Measurements from ENCODE around the gene MYZAP.

Gene MYZAP

DNA sequence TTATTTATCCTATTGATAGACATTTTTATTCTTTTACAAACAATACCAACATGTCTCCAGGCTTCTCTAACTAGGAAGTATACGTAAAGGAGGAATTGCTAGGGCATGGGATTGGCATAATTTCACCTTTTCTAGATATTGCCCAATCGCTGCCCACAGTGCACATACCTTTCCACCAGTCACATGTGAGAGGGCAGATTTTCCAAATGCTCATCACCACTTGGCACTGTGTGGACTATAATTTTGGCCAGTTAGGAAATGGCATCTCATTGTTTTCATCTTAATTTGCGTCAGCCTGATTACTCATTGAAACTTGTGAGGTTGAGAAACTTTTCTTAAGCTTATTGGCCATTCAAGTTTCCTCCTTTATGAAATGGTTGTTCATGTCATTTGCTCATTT lies 57.4 kb downstream of the MYZAP start:
- H3K27me3 ChIP-seq (ENCODE audit: control insufficient read depth in 1 of 2, insufficient read depth in 2 of 2, low read length in 2 of 2) = no peaks in the 10 kb centered on the region
- H3K4me1 ChIP-seq (ENCODE audit: insufficient read depth, low read length) = no peaks in the 10 kb centered on the region
- H3K9ac ChIP-seq (ENCODE audit: low read length) = no peak overlapping the region
- no peaks in the 10 kb centered on the region for H3K36me3 ChIP-seq (ENCODE audit: insufficient read depth, low read length)
- H3K4me3 ChIP-seq (ENCODE audit: low read depth in 1 of 2, low read length in 2 of 2) = no peak overlapping the region
- H3K27ac ChIP-seq (ENCODE audit: low read depth, low read length) = no peak overlapping the region
- H3K9me3 ChIP-seq (ENCODE audit: low read length) = no peaks in the 10 kb centered on the region

DNA sequence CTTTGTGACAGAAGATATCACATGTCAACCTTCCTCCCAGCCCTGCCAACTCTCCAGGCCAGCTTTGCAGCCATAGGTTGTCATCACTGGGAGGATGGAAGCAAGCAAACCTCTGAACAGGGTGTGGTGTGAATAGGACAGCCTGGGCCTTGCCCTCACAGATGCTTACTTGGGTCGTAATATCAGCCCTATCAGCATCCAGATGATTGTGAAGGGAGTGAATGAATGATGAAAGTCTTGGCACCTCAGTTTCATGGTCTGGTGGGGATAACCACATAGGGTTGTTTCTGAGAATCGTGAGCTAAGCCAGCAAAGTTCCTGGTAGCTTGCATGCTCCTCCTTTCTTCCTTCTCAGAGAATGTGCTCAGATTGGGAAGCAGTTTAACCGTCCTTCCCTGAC lies 59.7 kb downstream of the MYZAP start:
- Histone ChIP-seq H3K27ac (ENCODE audit: low read depth, low read length) (no peak overlapping the region), H3K9me3 (ENCODE audit: low read length) (no peaks in the 10 kb centered on the region), H3K4me1 (ENCODE audit: insufficient read depth, low read length) (no peaks in the 10 kb centered on the region), H3K4me3 (ENCODE audit: low read depth in 1 of 2, low read length in 2 of 2) (no peak overlapping the region), H3K36me3 (ENCODE audit: insufficient read depth, low read length) (no peaks in the 10 kb centered on the region), H3K9ac (ENCODE audit: low read length) (no peak overlapping the region), H3K27me3 (ENCODE audit: control insufficient read depth in 1 of 2, insufficient read depth in 2 of 2, low read length in 2 of 2) (no peaks in the 10 kb centered on the region)

DNA sequence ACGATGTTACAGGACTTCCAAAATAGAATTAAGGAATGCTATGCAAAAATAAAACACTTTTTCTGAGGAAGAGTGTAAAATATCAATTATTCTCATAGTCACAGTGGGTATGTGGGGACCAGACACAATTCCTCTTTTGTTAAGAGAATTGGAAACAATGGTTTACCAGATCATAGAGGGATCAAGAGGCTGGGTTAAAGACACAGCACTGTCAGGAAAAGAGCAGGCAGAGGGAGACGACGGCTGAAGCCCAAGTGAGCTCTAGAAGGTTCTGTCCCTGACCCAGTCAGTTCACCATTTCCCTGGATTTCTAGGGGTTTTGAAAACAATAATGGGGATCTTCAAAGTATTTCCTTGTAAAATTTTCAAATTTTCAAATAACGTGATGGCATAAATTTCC lies 60.8 kb downstream of the MYZAP start:
- Histone ChIP-seq H3K27me3 (ENCODE audit: control insufficient read depth in 1 of 2, insufficient read depth in 2 of 2, low read length in 2 of 2) (no peaks in the 10 kb centered on the region), H3K9ac (ENCODE audit: low read length) (no peak overlapping the region), H3K4me3 (ENCODE audit: low read depth in 1 of 2, low read length in 2 of 2) (no peak overlapping the region), H3K36me3 (ENCODE audit: insufficient read depth, low read length) (no peaks in the 10 kb centered on the region), H3K9me3 (ENCODE audit: low read length) (no peaks in the 10 kb centered on the region), H3K27ac (ENCODE audit: low read depth, low read length) (no peak overlapping the region), H3K4me1 (ENCODE audit: insufficient read depth, low read length) (no peaks in the 10 kb centered on the region)

DNA sequence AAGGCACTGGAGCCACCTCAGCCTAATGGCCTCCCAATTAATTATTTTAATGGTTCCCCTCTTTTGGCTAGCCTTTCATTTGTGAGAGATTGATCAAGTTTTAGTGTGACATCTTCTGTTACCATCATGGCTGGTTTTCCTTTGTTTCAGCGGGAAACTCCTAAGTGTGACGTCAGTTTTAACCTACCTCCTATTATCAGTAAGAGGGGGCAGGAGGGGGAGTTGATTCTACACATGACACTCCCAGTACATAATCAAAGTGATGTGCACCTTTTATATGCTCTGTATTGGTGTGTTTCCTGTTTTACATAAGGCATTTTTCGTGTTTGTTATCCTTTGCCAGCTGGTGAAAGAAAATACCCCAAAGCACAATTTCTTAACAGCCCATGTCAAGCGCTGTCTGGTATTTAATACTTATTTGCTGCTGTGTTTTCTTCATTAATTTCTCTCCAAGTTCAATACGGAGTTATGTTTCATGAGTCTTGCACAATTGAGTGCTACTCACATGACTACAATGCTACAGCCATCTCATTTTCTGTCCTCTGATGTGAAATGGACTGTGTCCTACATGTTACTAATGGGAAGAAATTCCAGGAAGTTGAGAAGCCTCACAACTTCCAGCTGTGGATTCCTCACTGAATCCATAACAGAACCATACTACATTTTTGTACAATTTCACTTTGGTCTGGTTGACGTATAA lies 62.6 kb downstream of the MYZAP start:
- Histone ChIP-seq H3K27ac (ENCODE audit: low read depth, low read length) (no peak overlapping the region), H3K27me3 (ENCODE audit: control insufficient read depth in 1 of 2, insufficient read depth in 2 of 2, low read length in 2 of 2) (no peaks in the 10 kb centered on the region), H3K9me3 (ENCODE audit: low read length) (no peaks in the 10 kb centered on the region), H3K4me3 (ENCODE audit: low read depth in 1 of 2, low read length in 2 of 2) (no peak overlapping the region), H3K36me3 (ENCODE audit: insufficient read depth, low read length) (no peaks in the 10 kb centered on the region), H3K9ac (ENCODE audit: low read length) (no peak overlapping the region), H3K4me1 (ENCODE audit: insufficient read depth, low read length) (no peaks in the 10 kb centered on the region)

DNA sequence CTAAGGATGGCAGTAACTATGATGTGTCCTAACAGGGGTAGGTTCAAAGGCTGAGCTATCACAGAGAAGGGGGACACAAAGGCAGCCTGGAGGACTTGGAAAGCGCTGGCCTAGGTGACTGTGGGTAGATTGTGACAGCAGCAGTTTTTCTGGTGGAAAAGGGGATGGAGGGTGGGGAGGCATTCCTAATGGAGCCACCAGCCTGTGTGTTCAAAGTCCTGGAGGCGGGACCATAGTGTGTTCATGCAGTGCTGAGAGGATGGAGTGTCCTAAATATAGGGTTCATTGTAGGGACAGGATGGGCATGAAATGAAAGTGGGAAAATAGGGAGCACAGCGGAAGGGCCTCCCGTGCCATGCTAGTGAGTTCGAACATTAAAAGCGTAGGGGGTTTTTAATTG lies 63.3 kb downstream of the MYZAP start:
- no peak overlapping the region for H3K27ac ChIP-seq (ENCODE audit: low read depth, low read length)
- no peak overlapping the region for H3K9ac ChIP-seq (ENCODE audit: low read length)
- H3K4me3 ChIP-seq (ENCODE audit: low read depth in 1 of 2, low read length in 2 of 2) = no peak overlapping the region
- no peaks in the 10 kb centered on the region for H3K36me3 ChIP-seq (ENCODE audit: insufficient read depth, low read length)
- H3K9me3 ChIP-seq (ENCODE audit: low read length) = no peaks in the 10 kb centered on the region
- H3K4me1 ChIP-seq (ENCODE audit: insufficient read depth, low read length) = no peaks in the 10 kb centered on the region
- no peaks in the 10 kb centered on the region for H3K27me3 ChIP-seq (ENCODE audit: control insufficient read depth in 1 of 2, insufficient read depth in 2 of 2, low read length in 2 of 2)

DNA sequence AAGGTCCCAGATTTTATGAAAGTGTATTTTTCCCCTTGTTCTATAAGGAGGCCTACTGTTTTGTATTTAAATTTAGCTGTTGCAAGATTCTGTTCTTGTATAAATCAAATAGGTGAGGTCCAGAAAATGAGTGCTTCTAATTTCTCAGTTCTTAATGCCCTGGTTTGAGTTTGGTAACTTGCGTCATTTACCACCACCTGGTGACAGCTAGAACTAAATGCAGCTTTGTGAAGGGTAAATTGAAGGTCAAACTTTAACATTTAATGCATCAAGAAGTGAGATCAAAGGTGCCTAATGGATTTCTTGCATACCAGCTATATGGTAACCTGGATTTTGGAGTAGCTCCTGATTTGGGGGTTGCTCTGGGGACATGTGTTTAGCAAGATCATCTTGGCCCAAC lies 64.1 kb downstream of the MYZAP start:
- Histone ChIP-seq H3K27me3 (ENCODE audit: control insufficient read depth in 1 of 2, insufficient read depth in 2 of 2, low read length in 2 of 2) (no peaks in the 10 kb centered on the region), H3K36me3 (ENCODE audit: insufficient read depth, low read length) (no peaks in the 10 kb centered on the region), H3K27ac (ENCODE audit: low read depth, low read length) (no peak overlapping the region), H3K4me1 (ENCODE audit: insufficient read depth, low read length) (no peaks in the 10 kb centered on the region), H3K9ac (ENCODE audit: low read length) (no peak overlapping the region), H3K9me3 (ENCODE audit: low read length) (no peaks in the 10 kb centered on the region), H3K4me3 (ENCODE audit: low read depth in 1 of 2, low read length in 2 of 2) (no peak overlapping the region)

DNA sequence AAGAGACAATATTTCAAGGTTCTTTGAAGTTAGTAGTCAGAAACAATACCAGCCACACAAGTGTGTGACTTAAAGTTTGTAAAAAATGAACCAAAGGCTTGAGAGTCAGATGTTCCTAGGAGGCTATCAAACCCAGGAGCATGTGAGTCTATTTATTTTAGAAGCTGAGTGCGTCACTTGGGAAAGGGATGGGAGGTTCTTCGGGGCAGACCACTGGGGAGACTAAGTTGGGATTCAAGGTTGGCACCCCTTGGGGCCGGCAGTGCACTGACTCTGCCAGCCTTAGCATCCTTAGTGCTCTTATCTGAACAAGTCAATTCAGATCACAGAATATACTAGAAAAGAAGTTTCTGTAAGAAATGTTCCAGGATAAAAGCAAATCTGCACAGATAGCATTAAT lies 64.7 kb downstream of the MYZAP start:
- no peaks in the 10 kb centered on the region for H3K36me3 ChIP-seq (ENCODE audit: insufficient read depth, low read length)
- no peaks in the 10 kb centered on the region for H3K9me3 ChIP-seq (ENCODE audit: low read length)
- no peak overlapping the region for H3K9ac ChIP-seq (ENCODE audit: low read length)
- H3K27ac ChIP-seq (ENCODE audit: low read depth, low read length) = no peak overlapping the region
- H3K4me3 ChIP-seq (ENCODE audit: low read depth in 1 of 2, low read length in 2 of 2) = no peak overlapping the region
- H3K27me3 ChIP-seq (ENCODE audit: control insufficient read depth in 1 of 2, insufficient read depth in 2 of 2, low read length in 2 of 2) = no peaks in the 10 kb centered on the region
- H3K4me1 ChIP-seq (ENCODE audit: insufficient read depth, low read length) = no peaks in the 10 kb centered on the region

DNA sequence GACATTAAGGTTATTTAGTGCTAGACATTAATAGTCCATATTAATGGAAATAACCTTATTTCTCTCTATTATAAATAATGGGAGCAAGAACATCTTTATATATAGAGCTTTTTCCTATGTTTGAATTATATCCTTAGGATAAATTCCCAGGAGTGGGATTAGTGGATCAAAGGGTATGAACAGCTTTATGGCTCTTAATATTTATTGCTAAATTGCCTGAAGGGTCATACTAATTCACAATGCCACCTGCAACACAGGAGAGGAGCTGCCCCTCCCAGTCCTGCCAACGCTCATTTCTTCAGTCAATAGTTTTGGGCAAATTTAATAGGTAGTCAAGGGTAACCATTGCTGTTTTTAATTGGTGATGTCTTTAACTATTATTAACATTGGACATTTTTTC lies 65.9 kb downstream of the MYZAP start:
- H3K9me3 ChIP-seq (ENCODE audit: low read length) = no peaks in the 10 kb centered on the region
- no peak overlapping the region for H3K9ac ChIP-seq (ENCODE audit: low read length)
- H3K27me3 ChIP-seq (ENCODE audit: control insufficient read depth in 1 of 2, insufficient read depth in 2 of 2, low read length in 2 of 2) = no peaks in the 10 kb centered on the region
- H3K27ac ChIP-seq (ENCODE audit: low read depth, low read length) = no peak overlapping the region
- H3K4me3 ChIP-seq (ENCODE audit: low read depth in 1 of 2, low read length in 2 of 2) = no peak overlapping the region
- no peaks in the 10 kb centered on the region for H3K4me1 ChIP-seq (ENCODE audit: insufficient read depth, low read length)
- no peaks in the 10 kb centered on the region for H3K36me3 ChIP-seq (ENCODE audit: insufficient read depth, low read length)

DNA sequence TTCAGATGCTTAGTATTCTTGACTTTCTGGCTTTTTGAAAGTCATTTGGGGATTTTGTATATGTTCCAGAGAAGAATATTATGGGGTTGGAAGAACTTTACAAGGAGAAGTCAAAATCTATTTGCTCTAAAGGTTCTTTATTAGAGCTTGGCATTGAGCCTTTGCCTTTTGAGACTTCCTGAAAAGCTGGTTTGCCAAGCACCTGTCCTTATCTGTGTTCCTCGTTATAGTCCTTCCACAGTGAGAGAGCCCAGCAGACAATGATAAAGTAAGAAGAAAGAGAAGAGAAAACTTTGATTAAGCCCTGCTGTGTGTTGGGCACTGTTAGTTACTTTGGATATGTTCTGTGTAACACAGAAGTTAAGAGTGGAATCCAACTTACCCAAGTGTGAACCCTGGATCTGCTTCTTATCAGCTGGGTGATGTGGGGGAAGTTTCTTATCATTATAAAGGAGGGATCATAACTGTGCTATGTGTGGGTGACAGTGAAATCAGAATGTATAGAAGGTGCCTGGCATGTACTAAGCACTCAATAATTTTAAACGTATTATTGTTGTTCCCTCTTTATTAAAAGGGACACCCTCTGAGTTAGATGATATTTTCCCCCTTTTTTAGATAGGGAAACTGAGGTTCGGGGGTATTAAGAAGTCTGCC lies 70.5 kb downstream of the MYZAP start:
- H3K27ac ChIP-seq (ENCODE audit: low read depth, low read length) = no peak overlapping the region
- H3K4me1 ChIP-seq (ENCODE audit: insufficient read depth, low read length) = peaks cover 2% of the 10 kb centered on the region
- H3K9me3 ChIP-seq (ENCODE audit: low read length) = no peaks in the 10 kb centered on the region
- no peak overlapping the region for H3K9ac ChIP-seq (ENCODE audit: low read length)
- H3K27me3 ChIP-seq (ENCODE audit: control insufficient read depth in 1 of 2, insufficient read depth in 2 of 2, low read length in 2 of 2) = no peaks in the 10 kb centered on the region
- no peak overlapping the region for H3K4me3 ChIP-seq (ENCODE audit: low read depth in 1 of 2, low read length in 2 of 2)
- no peaks in the 10 kb centered on the region for H3K36me3 ChIP-seq (ENCODE audit: insufficient read depth, low read length)

DNA sequence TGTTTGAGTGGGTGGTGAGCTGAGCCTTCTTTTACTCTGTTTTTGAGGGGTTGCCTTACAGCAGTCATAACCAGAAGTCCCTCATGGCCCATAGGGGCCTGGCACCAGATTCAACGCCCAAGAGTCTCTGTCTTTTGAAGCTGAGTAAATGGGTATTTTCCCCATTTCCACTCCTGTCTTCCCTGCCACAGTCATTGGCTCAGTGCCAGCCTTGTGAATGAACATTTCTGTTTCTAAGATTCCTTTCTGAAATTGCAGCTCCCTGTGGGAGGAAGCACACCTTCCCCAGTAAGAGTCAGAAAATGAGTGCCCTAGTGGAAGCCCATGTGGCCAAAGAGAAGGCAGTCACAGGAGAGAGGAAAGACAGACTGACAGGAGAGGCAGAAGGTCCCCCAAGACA lies 71.1 kb downstream of the MYZAP start:
- H3K27ac ChIP-seq (ENCODE audit: low read depth, low read length) = no peak overlapping the region
- no peak overlapping the region for H3K9ac ChIP-seq (ENCODE audit: low read length)
- peaks cover 6% of the 10 kb centered on the region for H3K4me1 ChIP-seq (ENCODE audit: insufficient read depth, low read length)
- no peaks in the 10 kb centered on the region for H3K9me3 ChIP-seq (ENCODE audit: low read length)
- H3K4me3 ChIP-seq (ENCODE audit: low read depth in 1 of 2, low read length in 2 of 2) = no peak overlapping the region
- no peaks in the 10 kb centered on the region for H3K27me3 ChIP-seq (ENCODE audit: control insufficient read depth in 1 of 2, insufficient read depth in 2 of 2, low read length in 2 of 2)
- no peaks in the 10 kb centered on the region for H3K36me3 ChIP-seq (ENCODE audit: insufficient read depth, low read length)

DNA sequence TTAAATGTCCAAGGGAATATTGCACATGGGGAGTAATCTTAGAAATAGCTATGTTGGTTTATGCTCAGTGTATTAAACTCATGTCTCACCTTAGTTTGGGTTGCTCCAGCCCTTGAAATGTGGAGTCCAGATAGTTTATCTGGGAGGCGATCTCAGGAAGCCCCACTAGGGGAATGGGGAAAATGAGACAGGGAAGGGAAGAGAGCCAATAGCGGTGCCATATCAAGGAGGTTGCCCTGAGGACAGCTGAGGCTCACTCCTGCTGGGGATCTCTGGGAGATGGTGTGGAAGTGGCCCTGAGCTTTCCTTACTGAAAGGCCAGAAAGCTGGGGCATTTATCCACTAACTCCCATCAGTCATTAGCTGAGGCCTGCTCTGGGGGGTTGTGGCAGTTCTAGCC lies 71.6 kb downstream of the MYZAP start:
- Histone ChIP-seq H3K9me3 (ENCODE audit: low read length) (no peaks in the 10 kb centered on the region), H3K4me1 (ENCODE audit: insufficient read depth, low read length) (peaks cover 8% of the 10 kb centered on the region), H3K4me3 (ENCODE audit: low read depth in 1 of 2, low read length in 2 of 2) (no peak overlapping the region), H3K9ac (ENCODE audit: low read length) (no peak overlapping the region), H3K36me3 (ENCODE audit: insufficient read depth, low read length) (no peaks in the 10 kb centered on the region), H3K27ac (ENCODE audit: low read depth, low read length) (no peak overlapping the region), H3K27me3 (ENCODE audit: control insufficient read depth in 1 of 2, insufficient read depth in 2 of 2, low read length in 2 of 2) (no peaks in the 10 kb centered on the region)

DNA sequence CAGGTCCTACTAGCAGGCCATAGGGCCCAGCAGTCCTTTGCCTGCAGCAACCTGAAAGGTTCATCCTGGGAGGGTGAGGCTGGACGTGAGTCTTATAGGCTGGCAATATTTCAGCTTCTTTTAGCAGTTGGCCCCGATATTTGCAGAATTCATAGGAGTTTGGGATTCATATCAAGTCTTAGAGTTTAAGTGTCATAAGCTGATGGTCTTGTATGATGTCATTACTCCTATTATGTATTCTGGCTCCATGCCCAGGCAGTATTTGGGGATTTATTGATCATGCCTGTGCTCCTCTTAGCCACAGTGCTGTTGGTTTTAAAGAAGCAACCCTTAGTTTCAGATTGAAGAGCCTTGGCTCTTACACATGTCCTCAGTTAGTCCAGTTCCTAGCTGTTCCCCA lies 73.5 kb downstream of the MYZAP start:
- no peaks in the 10 kb centered on the region for H3K9me3 ChIP-seq (ENCODE audit: low read length)
- H3K27me3 ChIP-seq (ENCODE audit: control insufficient read depth in 1 of 2, insufficient read depth in 2 of 2, low read length in 2 of 2) = no peaks in the 10 kb centered on the region
- no peaks in the 10 kb centered on the region for H3K36me3 ChIP-seq (ENCODE audit: insufficient read depth, low read length)
- H3K9ac ChIP-seq (ENCODE audit: low read length) = no peak overlapping the region
- H3K4me1 ChIP-seq (ENCODE audit: insufficient read depth, low read length) = peaks cover 8% of the 10 kb centered on the region
- H3K4me3 ChIP-seq (ENCODE audit: low read depth in 1 of 2, low read length in 2 of 2) = no peak overlapping the region
- no peak overlapping the region for H3K27ac ChIP-seq (ENCODE audit: low read depth, low read length)
